ENCODE data around the gene VPS51.

- TF ChIP-seq, protein P1, sequence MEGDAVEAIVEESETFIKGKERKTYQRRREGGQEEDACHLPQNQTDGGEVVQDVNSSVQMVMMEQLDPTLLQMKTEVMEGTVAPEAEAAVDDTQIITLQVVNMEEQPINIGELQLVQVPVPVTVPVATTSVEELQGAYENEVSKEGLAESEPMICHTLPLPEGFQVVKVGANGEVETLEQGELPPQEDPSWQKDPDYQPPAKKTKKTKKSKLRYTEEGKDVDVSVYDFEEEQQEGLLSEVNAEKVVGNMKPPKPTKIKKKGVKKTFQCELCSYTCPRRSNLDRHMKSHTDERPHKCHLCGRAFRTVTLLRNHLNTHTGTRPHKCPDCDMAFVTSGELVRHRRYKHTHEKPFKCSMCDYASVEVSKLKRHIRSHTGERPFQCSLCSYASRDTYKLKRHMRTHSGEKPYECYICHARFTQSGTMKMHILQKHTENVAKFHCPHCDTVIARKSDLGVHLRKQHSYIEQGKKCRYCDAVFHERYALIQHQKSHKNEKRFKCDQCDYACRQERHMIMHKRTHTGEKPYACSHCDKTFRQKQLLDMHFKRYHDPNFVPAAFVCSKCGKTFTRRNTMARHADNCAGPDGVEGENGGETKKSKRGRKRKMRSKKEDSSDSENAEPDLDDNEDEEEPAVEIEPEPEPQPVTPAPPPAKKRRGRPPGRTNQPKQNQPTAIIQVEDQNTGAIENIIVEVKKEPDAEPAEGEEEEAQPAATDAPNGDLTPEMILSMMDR (conservative IDR thresholded peaks at IDR 0.05; ENCODE audit: low read length): no peak
- no peak for TF ChIP-seq EZH2phosphoT487 (IDR thresholded peaks at IDR 0.05; ENCODE audit: borderline replicate concordance, low read depth, low read length)
Observed at GRCh38 chr11:65147352-65148075, 51.5 kb downstream of the VPS51 start.

Measured in OCI-LY7 (cell line).